HG02610 (cell line): ENCODE results near the gene OR52B6.
"Not testable (repeated sequence)": the region's sequence is repeated elsewhere in the genome, so short reads cannot be mapped to it uniquely, and the experiment has no call there.

Source experiments
- ATAC-seq: cut with Tn5 transposase; IDR thresholded peaks from one replicate; pipeline ENCODE4 v1.9.1; 2021; ENCODE audit warnings: mild to moderate bottlenecking, moderate library complexity; ENCODE audit not compliant: unreplicated experiment

The OR52B6 gene

DNA sequence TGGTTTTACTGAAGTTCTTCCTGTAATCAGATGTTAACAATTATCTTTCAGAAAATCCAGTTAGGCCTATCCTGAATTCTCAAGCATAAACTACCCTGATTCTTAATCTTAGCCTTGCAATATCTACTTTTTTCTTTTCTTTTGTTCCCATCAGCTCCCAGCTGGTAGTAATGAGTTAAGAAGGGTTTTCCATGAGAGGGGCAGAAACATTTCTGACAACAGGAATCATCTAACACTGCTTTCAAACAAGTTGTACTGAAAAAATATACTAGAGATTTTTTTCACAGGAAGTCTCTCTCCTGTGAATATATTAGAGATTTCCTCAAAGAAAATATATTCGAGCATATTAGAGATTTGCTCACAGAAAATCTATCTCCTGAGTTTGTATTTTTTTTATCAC lies 12.5 kb downstream of the OR52B6 start:
- ATAC-seq = no peak

DNA sequence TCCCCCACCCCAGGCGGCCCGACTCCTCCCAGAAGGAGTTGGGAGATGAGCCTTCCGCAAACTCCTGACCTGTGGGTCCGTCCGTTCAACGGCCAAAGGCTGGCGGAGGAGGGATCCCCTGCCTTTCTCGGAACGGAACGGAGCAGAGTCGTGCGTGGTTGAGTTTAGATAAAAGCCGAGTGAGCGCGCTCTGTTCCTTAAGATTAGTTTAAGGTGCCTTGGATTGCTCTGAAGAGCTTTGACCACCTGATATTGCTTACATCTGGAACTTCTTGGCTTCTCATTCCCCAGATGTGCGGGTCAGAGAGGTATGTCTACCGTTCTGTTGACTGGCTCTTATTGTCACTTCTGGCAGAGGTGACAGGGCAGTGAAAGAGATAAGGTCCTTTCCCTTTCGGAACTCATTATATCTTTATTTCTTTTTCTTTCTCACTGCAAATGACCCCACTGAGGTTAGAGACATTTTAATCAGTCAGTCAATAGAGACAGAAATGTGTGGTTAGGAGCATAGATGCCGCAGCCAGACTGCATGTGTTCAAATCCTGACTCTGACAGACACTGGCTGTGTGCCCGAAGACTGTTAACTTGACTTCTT lies 16.0 kb downstream of the OR52B6 start, which contains the start of gene TRIM6:
TRIM6 (plus strand) TSS at position 31 of the 595 bp plus-strand sequence; CDS start at position 292, 261 bp downstream.
- ATAC-seq = peak; percentile 32

DNA sequence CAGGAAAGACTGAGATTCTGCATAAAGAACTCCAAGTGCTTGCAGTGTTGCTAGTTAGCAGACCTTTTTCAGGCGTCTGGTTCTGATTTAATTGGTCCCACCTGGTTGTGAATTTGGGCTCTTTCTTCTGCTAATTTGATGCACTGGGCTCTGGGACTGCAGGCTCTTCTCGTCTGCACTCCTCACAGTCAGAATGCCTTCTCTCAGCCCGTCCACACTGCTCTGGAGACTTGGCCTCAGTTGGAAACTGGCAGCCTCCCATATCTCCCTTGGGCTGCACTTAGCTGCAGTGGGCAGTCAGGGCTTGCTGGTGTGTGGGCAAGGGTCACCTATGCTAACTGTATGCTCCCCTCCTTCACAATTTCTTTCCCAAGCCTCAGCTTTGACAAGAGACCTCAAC lies 17.3 kb downstream of the OR52B6 start:
- ATAC-seq = no peak

DNA sequence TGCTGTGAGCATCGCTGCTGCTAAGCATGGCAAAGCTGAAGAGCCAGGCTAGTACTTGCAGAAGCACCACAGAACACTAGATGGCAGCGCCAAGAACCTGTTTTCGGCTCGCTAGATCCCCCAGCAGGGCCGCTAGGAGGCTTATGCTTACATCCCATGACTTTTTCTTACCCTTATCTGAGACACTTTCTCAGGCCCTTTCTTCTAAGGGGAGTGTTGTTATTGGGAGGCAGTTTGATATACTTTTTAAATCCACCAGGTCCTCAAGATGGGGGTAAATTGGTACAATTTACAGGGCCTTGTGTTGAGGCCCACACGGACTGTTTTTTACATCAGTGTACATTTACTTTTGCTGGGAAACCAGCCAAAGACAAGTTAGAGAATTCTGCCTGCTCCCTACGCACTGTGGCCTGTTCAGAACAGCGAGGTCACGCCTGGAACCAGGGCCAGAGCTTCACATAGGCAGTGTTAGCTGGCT lies 19.7 kb downstream of the OR52B6 start:
- peak; percentile 92 for ATAC-seq

DNA sequence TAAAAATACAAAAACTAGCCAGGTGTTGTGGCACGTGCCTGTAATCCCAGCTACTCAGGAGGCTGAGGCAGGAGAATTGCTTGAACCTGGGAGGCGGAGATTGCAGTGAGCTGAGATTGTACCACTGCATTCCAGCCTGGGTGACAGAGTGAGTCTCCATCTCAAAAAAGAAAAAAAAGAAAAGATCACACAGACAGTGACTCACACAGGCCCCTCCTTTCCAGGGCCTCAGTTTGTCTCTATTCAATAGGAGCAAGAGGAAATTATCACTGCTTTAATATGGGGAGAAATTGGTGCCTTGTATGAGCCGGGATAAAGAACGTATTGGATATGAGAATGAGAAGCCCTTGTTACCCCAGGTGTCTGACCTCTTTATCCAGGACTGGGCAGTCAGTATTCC lies 22.1 kb downstream of the OR52B6 start:
- ATAC-seq = not testable (repeated sequence)

DNA sequence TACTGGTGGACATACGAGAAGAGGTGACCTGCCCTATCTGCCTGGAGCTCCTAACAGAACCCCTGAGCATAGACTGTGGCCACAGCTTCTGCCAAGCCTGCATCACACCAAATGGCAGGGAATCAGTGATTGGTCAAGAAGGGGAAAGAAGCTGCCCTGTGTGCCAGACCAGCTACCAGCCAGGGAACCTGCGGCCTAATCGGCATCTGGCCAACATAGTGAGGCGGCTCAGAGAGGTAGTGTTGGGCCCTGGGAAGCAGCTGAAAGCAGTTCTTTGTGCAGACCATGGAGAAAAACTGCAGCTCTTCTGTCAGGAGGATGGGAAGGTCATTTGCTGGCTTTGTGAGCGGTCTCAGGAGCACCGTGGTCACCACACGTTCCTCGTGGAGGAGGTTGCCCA lies 22.6 kb downstream of the OR52B6 start:
- ATAC-seq = no peak

DNA sequence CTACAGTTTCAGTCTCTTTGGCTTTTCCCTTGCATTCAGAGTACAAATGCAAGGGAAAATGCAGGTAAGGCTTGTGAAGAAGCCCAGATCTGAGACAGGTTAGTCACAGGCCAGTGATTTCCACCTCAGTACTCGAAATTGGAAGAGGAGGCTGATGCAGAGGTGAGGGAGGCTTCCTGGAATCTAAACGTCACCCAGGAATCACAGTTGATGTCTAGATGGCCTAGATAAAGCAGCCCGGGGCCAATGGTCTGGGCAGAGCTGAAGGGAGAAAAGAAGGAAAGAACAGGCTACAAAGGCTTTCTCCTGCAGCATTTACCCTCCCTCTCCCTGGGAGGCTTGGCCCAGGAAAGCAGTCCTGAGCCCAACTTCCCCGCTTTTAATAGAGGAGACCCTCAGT lies 24.2 kb downstream of the OR52B6 start:
- ATAC-seq = no peak

DNA sequence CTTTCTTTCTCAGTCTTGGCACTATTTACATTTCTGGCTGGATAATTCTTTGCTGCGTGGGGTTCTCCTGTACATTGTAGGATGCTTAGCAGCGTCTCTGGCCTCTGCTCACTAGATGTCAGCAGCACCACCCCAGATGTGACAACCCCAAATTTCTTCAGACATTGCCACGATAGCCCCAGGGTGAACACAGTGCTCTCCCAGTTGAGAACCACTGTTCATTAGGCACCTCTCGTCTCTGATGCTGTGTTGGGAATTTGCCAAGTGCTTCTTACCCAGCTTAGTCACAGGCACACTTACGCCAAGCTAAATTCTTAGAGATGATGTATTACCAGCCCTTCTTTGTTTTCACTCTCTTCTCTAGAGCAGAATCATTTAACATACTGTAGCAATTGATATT lies 25.2 kb downstream of the OR52B6 start:
- ATAC-seq = no peak

DNA sequence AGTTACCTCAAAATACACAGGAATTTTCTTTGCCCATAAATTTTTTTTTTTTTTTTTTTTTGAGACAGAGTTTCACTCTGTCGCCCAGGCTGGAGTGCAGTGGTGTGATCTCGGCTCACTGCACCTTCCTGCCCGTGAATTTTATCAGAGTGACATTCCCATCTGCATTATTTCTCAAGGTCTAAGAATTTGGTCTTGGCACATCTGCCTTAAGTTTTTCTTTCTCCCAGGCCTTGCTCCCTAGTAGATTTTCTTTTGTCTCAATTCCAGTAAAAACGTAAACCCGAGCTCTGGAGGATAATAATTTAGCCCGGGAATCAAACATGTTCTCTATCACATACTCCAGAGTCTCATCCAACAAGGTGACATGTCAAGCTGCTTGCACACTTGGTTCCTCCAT lies 28.1 kb downstream of the OR52B6 start:
- ATAC-seq = no peak

DNA sequence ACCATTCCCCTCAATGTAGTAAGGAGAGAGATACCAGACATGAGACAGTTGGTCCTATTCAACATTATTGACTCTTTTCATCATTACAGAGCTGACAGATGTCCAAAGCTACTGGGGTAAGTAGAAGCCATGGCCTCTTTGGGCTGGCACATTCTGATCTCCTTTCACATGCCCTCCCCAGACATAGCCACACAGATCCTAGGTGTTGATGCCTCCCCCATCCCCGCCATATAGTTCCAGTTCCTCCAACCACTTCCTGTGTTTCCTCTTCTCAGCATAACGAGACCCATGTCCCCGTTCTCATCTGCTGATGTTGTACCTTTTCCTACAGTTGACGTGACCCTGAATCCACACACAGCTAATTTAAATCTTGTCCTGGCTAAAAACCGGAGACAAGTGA lies 29.8 kb downstream of the OR52B6 start:
- no peak for ATAC-seq

DNA sequence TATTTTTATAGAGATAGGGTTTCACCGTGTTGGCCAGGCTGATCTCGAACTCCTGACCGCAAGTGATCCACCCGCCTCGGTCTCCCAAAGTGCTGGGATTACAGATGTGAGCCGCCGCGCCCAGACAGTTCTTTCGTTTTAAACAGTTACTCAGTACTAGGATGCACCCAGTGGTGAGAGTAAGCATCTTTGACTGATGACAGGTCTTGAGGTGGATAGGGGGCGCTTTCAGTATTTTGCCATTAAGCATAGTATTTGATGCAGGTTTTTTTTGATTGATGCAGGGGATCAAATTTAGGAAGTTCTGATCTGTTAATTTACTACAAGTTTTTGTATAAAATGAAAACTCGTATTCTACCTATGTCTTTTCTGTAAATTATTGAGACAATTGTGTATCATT lies 30.9 kb downstream of the OR52B6 start:
- ATAC-seq = no peak

DNA sequence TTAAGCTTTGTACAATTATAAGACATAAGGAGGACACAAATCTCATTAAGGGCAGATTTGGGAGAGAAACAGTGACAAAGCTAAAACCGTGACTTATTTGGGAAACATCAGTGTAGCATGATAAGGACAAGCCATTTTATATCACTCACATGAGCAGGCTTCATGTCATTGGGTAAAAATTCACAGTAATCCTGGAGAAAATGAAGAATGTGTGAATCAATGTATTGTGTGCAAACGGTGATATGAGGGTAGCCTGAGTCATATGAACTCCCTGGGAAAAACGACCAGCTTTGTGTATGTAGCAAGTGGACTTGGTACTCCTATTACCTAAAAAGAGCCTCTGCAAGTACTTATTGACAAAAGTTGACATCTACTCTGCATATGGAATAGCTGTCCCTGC lies 38.1 kb downstream of the OR52B6 start:
- ATAC-seq = no peak

DNA sequence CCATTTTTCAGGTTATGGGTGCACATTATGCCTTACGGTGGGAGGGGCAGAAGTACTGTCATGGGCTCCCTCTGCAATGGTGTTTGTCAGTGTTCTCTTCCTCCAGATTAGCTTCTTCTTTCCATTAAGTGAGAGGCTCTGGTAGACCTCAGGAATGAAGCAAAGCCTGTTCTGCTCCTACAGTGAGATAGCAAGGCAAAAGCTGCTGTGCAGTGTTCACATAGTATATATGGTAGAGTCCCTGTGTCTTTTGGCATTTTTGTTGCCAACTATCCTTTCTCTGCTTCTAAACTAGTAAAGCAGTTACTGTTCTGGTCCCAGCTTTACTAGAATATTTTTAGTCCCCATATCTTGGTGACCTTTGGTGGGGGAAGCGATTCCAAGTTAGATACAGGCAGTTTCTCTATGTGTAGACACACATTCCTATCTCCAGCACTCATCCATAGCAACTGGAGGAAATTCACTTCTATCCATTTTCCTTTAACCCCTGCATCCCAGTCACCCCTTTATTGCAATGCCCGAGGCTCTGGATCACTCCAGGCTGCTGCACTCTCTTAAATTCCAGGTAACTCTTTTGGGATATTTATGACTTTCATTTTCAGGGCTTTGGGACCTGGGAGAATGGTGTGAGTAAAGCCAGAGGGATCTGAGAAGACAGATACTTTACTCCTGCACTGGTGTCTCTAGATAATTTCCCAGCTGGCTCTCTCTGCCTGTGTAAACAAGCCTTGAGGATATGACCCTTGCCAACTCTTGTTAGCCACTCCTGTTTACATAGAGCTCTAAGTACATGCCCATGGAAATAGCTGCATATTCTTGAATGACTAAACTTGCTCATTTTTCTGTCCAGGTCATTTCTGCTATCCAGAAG lies 40.2 kb downstream of the OR52B6 start:
- ATAC-seq = no peak

DNA sequence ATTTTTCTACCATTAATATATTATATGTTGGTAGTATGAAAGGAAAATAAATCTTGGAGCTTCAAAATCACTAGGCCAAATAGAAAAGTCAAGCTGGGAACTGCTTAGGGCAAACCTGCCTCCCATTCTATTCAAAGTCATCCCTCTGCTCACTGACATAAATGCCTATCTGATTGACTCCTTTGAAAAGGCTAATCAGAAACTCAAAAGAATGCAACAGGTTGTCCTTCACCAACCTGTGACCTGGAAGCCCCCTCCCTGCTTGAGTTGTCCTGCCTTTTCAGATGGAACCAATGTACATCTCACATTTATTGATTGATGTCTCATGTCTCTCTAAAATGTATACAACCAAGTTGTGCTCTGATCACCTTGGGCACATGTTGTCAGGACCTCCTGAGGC lies 40.9 kb downstream of the OR52B6 start:
- no peak for ATAC-seq

DNA sequence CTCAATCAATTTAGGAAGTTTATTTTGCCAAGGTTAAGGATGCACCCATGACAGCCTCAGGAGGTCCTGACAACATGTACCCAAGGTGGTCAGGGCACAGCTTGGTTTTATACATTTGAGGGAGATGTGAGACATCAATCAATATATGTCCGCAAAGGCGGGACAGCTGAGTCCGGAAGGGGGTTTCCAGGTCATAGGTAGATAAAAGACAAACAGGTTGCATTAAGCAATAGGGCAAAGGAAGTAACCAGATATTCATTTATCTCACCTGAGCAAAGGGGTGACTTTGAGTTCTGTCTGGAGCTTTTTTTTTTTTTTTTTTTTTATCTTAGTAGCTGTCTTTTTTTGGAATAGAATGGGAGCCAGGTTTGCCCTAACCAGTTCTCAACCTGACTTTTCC lies 42.1 kb downstream of the OR52B6 start:
- no peak for ATAC-seq

DNA sequence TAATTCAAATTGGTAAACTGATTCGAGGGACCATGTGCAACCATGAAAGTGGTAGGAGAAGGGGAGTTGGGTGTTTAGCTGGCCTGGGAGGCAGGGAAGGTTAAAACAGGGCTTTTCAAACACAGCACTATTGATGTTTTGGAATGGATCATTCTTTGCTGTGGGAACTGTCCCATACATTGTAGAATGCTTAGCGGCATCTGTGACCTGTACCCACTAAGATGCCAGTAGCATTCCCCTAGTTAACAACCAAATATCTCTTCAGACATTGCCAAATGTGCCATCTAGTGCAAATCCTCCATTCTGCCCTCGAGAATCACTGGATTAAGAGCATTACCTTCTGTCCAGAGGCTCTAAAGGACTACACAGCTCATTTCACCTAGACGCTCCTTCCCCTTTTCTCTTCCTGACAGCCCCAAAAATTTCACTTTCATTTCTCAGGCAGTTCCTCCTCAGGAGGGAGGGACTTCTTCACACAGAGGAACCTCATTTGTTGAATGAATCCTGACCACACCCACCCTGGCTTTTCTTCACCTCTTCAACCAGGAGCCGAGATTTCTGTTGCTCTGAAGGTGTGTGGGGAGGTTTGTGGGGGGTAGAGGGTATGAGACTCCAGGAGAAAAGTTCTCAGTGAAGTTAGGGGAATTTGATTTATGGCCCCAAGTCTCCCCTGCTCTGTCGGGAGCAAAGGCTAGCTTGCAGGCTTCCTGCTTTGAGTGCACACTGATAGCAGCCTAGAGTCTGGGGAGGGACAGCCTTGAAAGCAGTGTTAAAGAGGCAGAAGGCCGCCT lies 44.0 kb downstream of the OR52B6 start, which contains the start of gene TRIM34:
TRIM34 (plus strand) TSS at position 513 of the 791 bp plus-strand sequence. CDS start 7,331 bp downstream, outside the sequence.
- peak; percentile 96 for ATAC-seq

DNA sequence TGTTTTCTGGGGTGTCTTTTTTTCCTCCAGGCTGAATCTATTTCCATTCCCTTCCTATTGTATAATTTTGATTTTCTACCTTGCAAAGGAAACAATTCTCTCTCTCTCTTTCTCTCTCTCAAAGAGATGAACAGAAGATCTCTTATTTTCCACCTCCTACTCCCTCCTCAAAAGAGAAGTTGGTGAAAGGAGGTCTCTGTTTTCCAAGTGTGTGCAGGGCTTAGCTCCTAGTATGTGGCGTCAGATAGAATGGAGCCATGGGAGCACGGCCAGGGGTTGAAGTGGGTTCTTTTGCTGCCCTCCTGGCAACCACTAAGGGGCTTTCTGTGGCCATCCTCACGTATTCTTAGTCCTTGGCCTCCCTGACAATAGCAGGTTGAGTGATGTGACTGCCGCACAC lies 44.6 kb downstream of the OR52B6 start:
- no peak for ATAC-seq

DNA sequence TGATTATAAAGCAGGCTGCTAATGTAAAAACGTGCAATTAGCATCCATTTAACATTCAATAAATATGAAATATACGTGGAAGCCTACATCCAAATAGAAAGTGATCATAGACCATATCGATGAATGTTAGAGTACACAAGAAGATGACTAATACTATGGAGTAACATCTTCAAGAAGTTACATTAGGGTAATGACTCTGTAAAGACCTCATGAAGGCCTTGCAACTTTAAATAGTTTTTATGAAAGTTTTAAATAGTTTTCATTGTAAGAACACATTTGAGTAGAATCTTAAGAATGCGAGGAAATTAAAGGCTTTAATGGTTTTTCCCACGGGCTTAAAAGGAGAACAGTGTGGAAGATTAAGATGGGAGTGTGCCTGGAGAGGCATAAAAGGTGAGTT lies 45.5 kb downstream of the OR52B6 start:
- no peak for ATAC-seq

DNA sequence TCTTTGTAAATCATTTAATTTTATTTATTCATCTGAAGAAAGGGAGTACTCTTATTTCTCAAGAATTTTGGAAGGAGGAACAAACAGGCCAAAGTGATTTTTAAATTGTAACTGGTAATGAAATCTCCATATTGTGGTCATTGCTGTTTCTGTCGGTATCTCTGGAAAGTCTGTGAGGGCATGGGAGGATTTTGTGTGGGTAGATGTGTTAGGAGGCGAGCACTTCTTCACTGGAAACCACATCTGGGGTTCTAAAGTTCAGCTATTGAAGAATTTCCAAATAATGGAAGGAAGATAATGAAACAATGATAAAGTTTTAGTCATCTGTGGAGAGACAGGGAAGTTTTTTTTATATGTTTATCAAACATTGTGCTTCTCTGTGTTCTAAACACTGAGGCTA lies 50.7 kb downstream of the OR52B6 start:
- peak; percentile 23 for ATAC-seq
